ENCODE measurements around the gene BCKDHB. TPM values are rescaled to one million over a fixed set of nuclear protein-coding genes. Genes with fewer than 3 reads are reported as not detected.

BCKDHB gene
- total and polyA plus RNA-seq, 5 donors from 2014 or later = 15.2 to 28.7 (median 23.1) TPM

DNA sequence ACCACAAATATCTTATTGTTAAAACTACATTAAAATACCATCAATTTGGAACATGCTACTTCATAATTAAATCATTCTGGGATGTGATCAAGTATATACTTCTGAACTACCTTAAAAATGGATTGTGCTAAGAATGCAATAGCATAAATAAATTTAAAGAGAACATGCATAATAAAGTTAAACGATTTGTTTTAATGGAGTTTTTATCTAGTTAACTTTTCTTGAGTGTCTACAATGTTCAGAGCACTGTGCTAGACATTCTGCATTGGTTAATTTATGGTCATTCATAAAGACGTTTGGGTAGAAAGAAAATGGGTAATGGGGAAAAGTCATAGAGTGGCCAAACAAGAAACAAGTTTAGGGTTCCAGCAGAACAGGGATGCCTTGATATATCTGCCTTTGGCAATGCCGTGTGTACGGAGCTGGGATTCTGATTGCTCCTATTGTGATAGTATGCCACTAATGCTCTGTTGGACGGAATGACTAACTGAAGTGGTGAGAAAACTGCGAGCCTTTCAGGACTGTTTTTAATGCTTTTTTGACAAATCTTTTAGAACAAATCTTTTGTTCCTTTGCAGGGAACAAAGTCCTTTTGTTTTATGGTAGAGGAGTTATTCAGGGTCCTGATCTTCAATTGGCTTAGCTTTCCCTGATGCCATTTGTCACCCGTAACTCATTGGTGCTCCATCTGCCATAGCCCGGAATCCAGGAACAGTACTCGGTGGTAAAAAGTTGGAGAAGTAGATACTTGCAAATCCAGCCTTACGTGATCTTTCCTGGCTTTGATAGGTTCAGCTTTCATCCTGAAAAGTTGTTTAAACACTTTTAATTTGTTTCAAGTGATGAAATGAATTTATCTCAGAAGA is 162.6 kb downstream of the BCKDHB start:
- ATAC-seq (ENCODE audit: low read depth in 2 of 2) (no peak), DNase-seq (no peak)
- Histone ChIP-seq H3K4me3 (ENCODE audit: low read depth, low read length) (no peak overlapping the region), H3K27ac (ENCODE audit: insufficient read depth, low read length, poor library complexity, severe bottlenecking) (no peak overlapping the region), H3K36me3 (ENCODE audit: control insufficient read depth, insufficient read depth, low read length) (peaks cover 5% of the 10 kb centered on the region), H3K9me3 (ENCODE audit: control insufficient read depth in 2 of 2, low read length in 2 of 2) (no peaks in the 10 kb centered on the region), H3K4me1 (ENCODE audit: control insufficient read depth, insufficient read depth, low read length, poor library complexity, severe bottlenecking) (no peaks in the 10 kb centered on the region), H3K27me3 (ENCODE audit: control insufficient read depth, insufficient read depth, low read length) (no peaks in the 10 kb centered on the region)
- peaks cover 0 to 3% (median 0%) of the 10 kb centered on the region in 7 donors for H3K9me3 Mint-ChIP-seq
- no peaks in the 10 kb centered on the region for H3K4me1 Mint-ChIP-seq
- no peak overlapping the region for H3K4me3 Mint-ChIP-seq
- H3K27ac Mint-ChIP-seq = no peak overlapping the region
- H3K36me3 Mint-ChIP-seq = peaks cover 12% of the 10 kb centered on the region
- H3K27me3 Mint-ChIP-seq = no peaks in the 10 kb centered on the region

DNA sequence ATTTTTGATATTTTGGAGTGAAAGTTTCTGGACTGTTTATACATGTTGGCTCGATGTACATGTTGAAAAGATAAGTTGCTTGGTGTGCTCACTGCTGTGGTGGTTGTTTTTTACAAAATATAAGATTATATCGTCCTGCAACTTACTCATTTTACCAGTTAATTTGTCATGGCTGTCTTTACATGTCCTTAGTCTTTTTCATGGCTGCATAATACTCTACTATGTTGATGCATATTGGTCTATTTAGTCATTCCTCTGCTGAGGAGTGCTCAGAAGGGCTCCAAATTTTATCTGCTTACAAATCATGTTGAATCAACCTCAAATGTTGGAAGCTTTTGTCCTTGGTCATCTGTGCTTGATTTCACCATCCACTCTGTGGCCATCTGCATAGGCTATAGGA is 164.6 kb downstream of the BCKDHB start:
- Mint-ChIP-seq H3K36me3 (peaks cover 15% of the 10 kb centered on the region), H3K27me3 (no peaks in the 10 kb centered on the region), H3K9me3 (peaks cover 0 to 3% (median 0%) of the 10 kb centered on the region in 7 donors), H3K4me1 (no peaks in the 10 kb centered on the region), H3K4me3 (no peak overlapping the region), H3K27ac (no peak overlapping the region)
- Histone ChIP-seq H3K36me3 (ENCODE audit: control insufficient read depth, insufficient read depth, low read length) (peaks cover 5% of the 10 kb centered on the region), H3K27ac (ENCODE audit: insufficient read depth, low read length, poor library complexity, severe bottlenecking) (no peak overlapping the region), H3K4me3 (ENCODE audit: low read depth, low read length) (no peak overlapping the region), H3K27me3 (ENCODE audit: control insufficient read depth, insufficient read depth, low read length) (no peaks in the 10 kb centered on the region), H3K9me3 (ENCODE audit: control insufficient read depth in 2 of 2, low read length in 2 of 2) (no peaks in the 10 kb centered on the region), H3K4me1 (ENCODE audit: control insufficient read depth, insufficient read depth, low read length, poor library complexity, severe bottlenecking) (no peaks in the 10 kb centered on the region)
- no peak for DNase-seq
- ATAC-seq (ENCODE audit: low read depth in 2 of 2) = no peak

DNA sequence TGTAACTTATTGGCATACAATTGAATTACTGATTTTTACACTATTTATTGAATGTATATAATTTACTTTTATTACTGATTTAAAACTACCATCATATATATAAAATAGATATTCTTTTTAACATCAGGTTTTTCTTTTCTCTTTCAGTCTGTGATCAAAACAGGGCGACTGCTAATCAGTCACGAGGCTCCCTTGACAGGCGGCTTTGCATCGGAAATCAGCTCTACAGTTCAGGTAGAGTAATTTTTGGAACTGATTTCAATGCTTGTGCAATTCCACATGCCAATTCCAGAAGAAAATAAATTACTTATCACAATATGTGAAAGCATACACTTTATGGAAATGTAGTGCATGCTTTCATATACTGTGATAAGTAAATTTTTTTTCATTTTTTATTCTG is 166.5 kb downstream of the BCKDHB start:
- Mint-ChIP-seq H3K27me3 (no peaks in the 10 kb centered on the region), H3K9me3 (peaks cover 0 to 3% (median 0%) of the 10 kb centered on the region in 7 donors), H3K4me3 (no peak overlapping the region), H3K4me1 (no peaks in the 10 kb centered on the region), H3K36me3 (peaks cover 10% of the 10 kb centered on the region), H3K27ac (no peak overlapping the region)
- no peak overlapping the region for H3K27ac ChIP-seq (ENCODE audit: insufficient read depth, low read length, poor library complexity, severe bottlenecking)
- peaks cover 5% of the 10 kb centered on the region for H3K36me3 ChIP-seq (ENCODE audit: control insufficient read depth, insufficient read depth, low read length)
- no peaks in the 10 kb centered on the region for H3K9me3 ChIP-seq (ENCODE audit: control insufficient read depth in 2 of 2, low read length in 2 of 2)
- H3K4me1 ChIP-seq (ENCODE audit: control insufficient read depth, insufficient read depth, low read length, poor library complexity, severe bottlenecking) = no peaks in the 10 kb centered on the region
- H3K27me3 ChIP-seq (ENCODE audit: control insufficient read depth, insufficient read depth, low read length) = no peaks in the 10 kb centered on the region
- ATAC-seq (ENCODE audit: low read depth in 2 of 2) (no peak), DNase-seq (no peak)
- H3K4me3 ChIP-seq (ENCODE audit: low read depth, low read length) = no peak overlapping the region

GRCh38 chr6:80276861-80277260 is 170.4 kb downstream of the BCKDHB start:
- peaks cover 7% of the 10 kb centered on the region for H3K36me3 Mint-ChIP-seq
- no peaks in the 10 kb centered on the region for H3K27me3 Mint-ChIP-seq
- Histone ChIP-seq H3K9me3 (ENCODE audit: control insufficient read depth in 2 of 2, low read length in 2 of 2) (no peaks in the 10 kb centered on the region), H3K36me3 (ENCODE audit: control insufficient read depth, insufficient read depth, low read length) (peaks cover 5% of the 10 kb centered on the region), H3K27me3 (ENCODE audit: control insufficient read depth, insufficient read depth, low read length) (no peaks in the 10 kb centered on the region), H3K4me3 (ENCODE audit: low read depth, low read length) (no peak overlapping the region), H3K4me1 (ENCODE audit: control insufficient read depth, insufficient read depth, low read length, poor library complexity, severe bottlenecking) (no peaks in the 10 kb centered on the region), H3K27ac (ENCODE audit: insufficient read depth, low read length, poor library complexity, severe bottlenecking) (no peak overlapping the region)
- H3K27ac Mint-ChIP-seq = no peak overlapping the region
- DNase-seq (no peak), ATAC-seq (ENCODE audit: low read depth in 2 of 2) (no peak)
- H3K4me1 Mint-ChIP-seq = peaks cover 6 to 12% (median 8%) of the 10 kb centered on the region in 4 donors
- peaks cover 0 to 3% (median 0%) of the 10 kb centered on the region in 7 donors for H3K9me3 Mint-ChIP-seq
- no peak overlapping the region for H3K4me3 Mint-ChIP-seq

DNA sequence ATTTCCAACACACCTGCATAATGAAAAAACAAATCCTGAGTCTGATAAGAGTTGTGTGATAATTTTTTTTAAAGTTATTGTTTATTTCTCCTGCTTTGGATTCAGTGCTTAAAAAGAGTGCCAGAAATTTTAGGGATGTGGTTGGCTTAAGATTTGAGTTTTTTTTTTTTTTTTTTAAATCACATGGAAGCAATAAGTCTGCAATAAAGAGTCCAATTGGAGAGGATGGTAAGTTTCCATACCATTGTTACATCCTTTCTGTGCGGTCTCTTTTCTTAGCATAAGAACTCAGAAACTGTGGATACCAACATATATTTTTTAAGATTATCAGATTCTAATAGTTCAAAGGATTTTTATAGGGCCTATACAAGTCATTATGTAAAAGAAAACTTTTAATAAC is 171.0 kb downstream of the BCKDHB start:
- peaks cover 5% of the 10 kb centered on the region for H3K36me3 ChIP-seq (ENCODE audit: control insufficient read depth, insufficient read depth, low read length)
- DNase-seq = no peak
- no peaks in the 10 kb centered on the region for H3K27me3 Mint-ChIP-seq

GRCh38 chr6:80280262-80281010 is 174.0 kb downstream of the BCKDHB start:
- H3K9me3 Mint-ChIP-seq = peaks cover 0 to 3% (median 0%) of the 10 kb centered on the region in 7 donors
- ATAC-seq (ENCODE audit: low read depth in 2 of 2) = no peak
- DNase-seq = no peak
- peak overlapping the region in 1 of 3 donors; percentile 2 for H3K27ac Mint-ChIP-seq
- no peaks in the 10 kb centered on the region for H3K4me1 ChIP-seq (ENCODE audit: control insufficient read depth, insufficient read depth, low read length, poor library complexity, severe bottlenecking)
- H3K27me3 ChIP-seq (ENCODE audit: control insufficient read depth, insufficient read depth, low read length) = no peaks in the 10 kb centered on the region
- no peak overlapping the region for H3K27ac ChIP-seq (ENCODE audit: insufficient read depth, low read length, poor library complexity, severe bottlenecking)
- H3K9me3 ChIP-seq (ENCODE audit: control insufficient read depth in 2 of 2, low read length in 2 of 2) = no peaks in the 10 kb centered on the region
- no peaks in the 10 kb centered on the region for H3K27me3 Mint-ChIP-seq
- H3K36me3 Mint-ChIP-seq = peaks cover 4% of the 10 kb centered on the region
- H3K4me3 Mint-ChIP-seq = no peak overlapping the region
- H3K4me3 ChIP-seq (ENCODE audit: low read depth, low read length) = no peak overlapping the region
- H3K4me1 Mint-ChIP-seq = peaks cover 6 to 12% (median 8%) of the 10 kb centered on the region in 4 donors
- no peaks in the 10 kb centered on the region for H3K36me3 ChIP-seq (ENCODE audit: control insufficient read depth, insufficient read depth, low read length)

More for the DNA sequence above, 171.0 kb downstream of the BCKDHB start:
- Histone ChIP-seq H3K4me3 (ENCODE audit: low read depth, low read length) (no peak overlapping the region), H3K27ac (ENCODE audit: insufficient read depth, low read length, poor library complexity, severe bottlenecking) (no peak overlapping the region), H3K27me3 (ENCODE audit: control insufficient read depth, insufficient read depth, low read length) (no peaks in the 10 kb centered on the region), H3K9me3 (ENCODE audit: control insufficient read depth in 2 of 2, low read length in 2 of 2) (no peaks in the 10 kb centered on the region), H3K4me1 (ENCODE audit: control insufficient read depth, insufficient read depth, low read length, poor library complexity, severe bottlenecking) (no peaks in the 10 kb centered on the region)
- Mint-ChIP-seq H3K9me3 (peaks cover 0 to 3% (median 0%) of the 10 kb centered on the region in 7 donors), H3K4me1 (peaks cover 6 to 12% (median 8%) of the 10 kb centered on the region in 4 donors), H3K27ac (no peak overlapping the region), H3K4me3 (no peak overlapping the region), H3K36me3 (peaks cover 7% of the 10 kb centered on the region)
- ATAC-seq (ENCODE audit: low read depth in 2 of 2) = no peak

DNA sequence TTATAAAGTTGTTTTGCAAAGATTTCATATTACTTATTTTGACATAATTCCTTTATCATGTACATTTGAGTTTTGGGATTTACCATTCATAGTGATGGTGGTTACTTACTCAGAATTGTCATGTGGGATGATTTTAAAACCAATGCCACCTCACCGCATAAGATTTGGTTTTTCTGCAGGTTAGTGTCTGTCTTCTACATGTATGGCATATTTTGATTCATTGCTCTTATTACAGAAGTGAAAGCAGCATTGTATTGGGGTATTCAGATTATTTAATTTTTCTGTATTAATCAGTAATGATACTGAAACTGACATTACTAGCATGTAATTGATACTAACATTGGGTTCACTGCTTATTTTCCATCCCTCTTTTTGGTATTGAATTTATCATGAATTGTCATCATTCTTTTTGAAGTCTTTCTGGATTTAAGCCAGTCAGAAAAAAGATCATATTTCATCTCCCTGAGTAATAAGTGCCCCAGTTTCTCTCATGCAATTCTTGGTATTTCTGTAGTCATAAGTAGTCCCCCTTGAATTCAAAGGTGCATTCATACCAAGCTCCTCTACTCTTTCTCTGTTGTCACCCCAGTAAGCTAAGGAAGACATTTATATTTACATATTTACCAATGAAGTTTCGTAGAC is 176.6 kb downstream of the BCKDHB start:
- no peaks in the 10 kb centered on the region for H3K36me3 ChIP-seq (ENCODE audit: control insufficient read depth, insufficient read depth, low read length)
- H3K4me3 Mint-ChIP-seq = no peak overlapping the region
- peaks cover 4% of the 10 kb centered on the region for H3K36me3 Mint-ChIP-seq
- DNase-seq (no peak), ATAC-seq (ENCODE audit: low read depth in 2 of 2) (no peak)
- H3K9me3 ChIP-seq (ENCODE audit: control insufficient read depth in 2 of 2, low read length in 2 of 2) = no peaks in the 10 kb centered on the region
- H3K4me1 Mint-ChIP-seq = peaks cover 6 to 12% (median 8%) of the 10 kb centered on the region in 4 donors
- peaks cover 0 to 5% (median 0%) of the 10 kb centered on the region in 7 donors for H3K9me3 Mint-ChIP-seq
- H3K27ac ChIP-seq (ENCODE audit: insufficient read depth, low read length, poor library complexity, severe bottlenecking) = no peak overlapping the region
- no peaks in the 10 kb centered on the region for H3K4me1 ChIP-seq (ENCODE audit: control insufficient read depth, insufficient read depth, low read length, poor library complexity, severe bottlenecking)
- H3K4me3 ChIP-seq (ENCODE audit: low read depth, low read length) = no peak overlapping the region
- H3K27ac Mint-ChIP-seq = no peak overlapping the region
- no peaks in the 10 kb centered on the region for H3K27me3 Mint-ChIP-seq
- H3K27me3 ChIP-seq (ENCODE audit: control insufficient read depth, insufficient read depth, low read length) = no peaks in the 10 kb centered on the region

Measured in CD4-positive, CD25-positive, alpha-beta regulatory T cell (primary cell).